ENCODE measurements around the gene MACROD2.

MACROD2 gene

DNA sequence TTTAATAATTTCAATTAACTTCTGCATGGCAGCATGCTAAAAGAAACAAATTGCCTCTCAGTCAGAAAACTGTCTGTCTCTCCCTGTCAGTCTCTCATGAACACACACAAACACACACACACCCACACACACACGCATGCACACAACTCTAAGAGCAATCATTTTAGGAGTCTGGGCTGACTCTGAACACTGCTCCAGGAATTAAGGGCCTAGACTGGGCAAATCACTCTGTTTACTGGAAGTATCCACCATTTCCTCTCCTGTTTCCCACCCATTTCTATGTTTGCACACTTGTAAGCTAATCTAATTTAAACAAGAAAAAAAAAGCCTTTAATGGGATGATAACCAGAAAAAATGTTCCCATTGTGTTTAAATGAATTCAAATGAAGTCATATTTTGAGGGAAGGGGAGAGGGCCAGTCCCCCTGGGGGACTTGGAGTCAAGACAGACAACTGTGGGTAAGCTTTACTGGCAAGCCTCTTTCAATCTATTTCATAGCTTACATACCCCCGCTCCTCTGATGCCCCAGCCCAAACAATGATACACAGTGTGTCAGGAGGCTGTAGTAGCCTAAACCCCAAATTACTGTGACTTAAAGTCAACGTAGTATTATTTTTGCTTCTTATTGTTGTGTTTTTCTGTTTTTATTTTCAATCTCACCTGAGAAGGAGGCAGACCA lies 789.9 kb downstream of the MACROD2 start:
- no peak for TF ChIP-seq CTCF (IDR thresholded peaks at IDR 0.05; ENCODE audit: low read depth, low read length, missing control alignments)
- no peak overlapping the region for H3K4me3 ChIP-seq (replicated peaks; ENCODE audit: low read depth, low read length)
- no peak for DNase-seq (ENCODE audit: extremely low read depth, low read depth)

DNA sequence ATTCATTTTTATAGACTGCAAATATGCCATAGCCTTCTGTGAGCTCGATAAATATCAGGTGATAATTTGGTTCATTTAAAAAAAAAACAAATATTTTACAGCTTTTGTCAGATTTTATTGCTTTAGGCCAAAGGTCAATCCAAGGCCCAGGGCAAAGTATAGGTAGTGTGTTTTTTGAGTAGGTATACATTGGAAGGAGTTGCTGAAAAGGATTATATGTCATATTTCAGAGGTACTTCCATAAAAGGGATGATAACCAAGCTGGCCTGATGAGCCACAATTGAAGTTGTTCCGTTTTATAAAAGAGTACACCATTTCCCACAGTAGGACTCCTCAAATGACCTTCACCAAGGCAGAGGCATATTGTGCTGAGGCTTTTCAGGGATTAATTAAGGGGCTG lies 794.9 kb downstream of the MACROD2 start:
- no peak for DNase-seq (ENCODE audit: extremely low read depth, low read depth)
- no peak for TF ChIP-seq CTCF (IDR thresholded peaks at IDR 0.05; ENCODE audit: low read depth, low read length, missing control alignments)
- no peak overlapping the region for H3K4me3 ChIP-seq (replicated peaks; ENCODE audit: low read depth, low read length)

- no peak overlapping the region for H3K4me3 ChIP-seq (replicated peaks; ENCODE audit: low read depth, low read length)
- peak; percentile 4 for DNase-seq (ENCODE audit: extremely low read depth, low read depth)
- TF ChIP-seq CTCF (IDR thresholded peaks at IDR 0.05; ENCODE audit: low read depth, low read length, missing control alignments): no peak
Observed at GRCh38 chr20:14790771-14791620, 795.7 kb downstream of the MACROD2 start.

DNA sequence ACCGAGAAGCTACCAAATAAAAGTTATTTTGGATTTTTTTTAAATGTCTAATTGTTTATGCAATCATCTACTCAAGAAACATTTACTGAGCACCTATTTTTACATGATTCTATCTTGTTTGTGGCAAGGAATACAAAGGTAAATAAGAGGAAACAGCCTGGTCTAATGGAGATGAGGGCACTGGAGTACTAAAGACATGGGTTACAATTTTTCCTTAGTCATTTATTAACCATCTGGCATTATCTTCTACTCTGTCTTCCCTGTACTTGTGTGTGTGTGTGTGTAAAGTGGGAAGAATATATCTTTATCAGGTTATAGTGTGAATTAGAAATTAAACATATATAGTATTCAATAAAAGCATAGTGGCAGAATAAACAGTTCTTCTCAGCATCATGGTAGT lies 797.6 kb downstream of the MACROD2 start:
- TF ChIP-seq CTCF (IDR thresholded peaks at IDR 0.05; ENCODE audit: low read depth, low read length, missing control alignments): no peak
- no peak for DNase-seq (ENCODE audit: extremely low read depth, low read depth)

DNA sequence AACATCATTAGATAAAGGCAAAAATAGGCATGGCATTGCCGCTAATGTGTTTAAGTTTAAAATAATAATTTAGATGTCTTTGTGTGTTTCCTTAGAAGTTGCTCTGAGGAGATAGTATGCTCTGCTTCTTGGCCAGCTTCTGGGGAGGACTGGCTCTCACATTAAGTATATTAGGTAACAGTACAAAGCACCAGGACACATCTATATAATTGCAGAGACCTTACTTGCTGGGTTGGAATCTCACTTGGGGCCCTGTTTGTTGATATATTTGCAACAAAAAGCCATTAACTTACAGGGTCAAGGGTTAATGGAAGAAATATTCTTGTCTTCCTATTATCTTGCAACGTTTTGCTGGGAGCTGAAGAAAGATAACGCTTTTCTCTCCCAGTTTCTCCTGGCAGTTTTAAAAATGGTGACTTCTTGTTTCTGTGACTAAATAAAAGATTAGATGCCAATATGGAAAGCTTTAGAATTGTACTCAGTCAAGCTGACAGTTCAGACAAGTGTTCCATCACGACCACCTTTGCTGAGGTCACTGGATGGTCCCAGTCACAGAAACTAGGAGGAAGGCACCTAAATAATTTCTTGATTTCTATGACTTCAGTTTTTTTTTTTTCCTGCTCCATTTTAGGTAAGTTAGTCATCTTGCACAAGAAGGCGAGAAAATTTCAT lies 804.4 kb downstream of the MACROD2 start:
- TF ChIP-seq CTCF (IDR thresholded peaks at IDR 0.05; ENCODE audit: low read depth, low read length, missing control alignments): no peak
- H3K4me3 ChIP-seq (replicated peaks; ENCODE audit: low read depth, low read length): no peak overlapping the region
- DNase-seq (ENCODE audit: extremely low read depth, low read depth): no peak

More for the DNA sequence above, 797.6 kb downstream of the MACROD2 start:
- no peak overlapping the region for H3K4me3 ChIP-seq (replicated peaks; ENCODE audit: low read depth, low read length)

DNA sequence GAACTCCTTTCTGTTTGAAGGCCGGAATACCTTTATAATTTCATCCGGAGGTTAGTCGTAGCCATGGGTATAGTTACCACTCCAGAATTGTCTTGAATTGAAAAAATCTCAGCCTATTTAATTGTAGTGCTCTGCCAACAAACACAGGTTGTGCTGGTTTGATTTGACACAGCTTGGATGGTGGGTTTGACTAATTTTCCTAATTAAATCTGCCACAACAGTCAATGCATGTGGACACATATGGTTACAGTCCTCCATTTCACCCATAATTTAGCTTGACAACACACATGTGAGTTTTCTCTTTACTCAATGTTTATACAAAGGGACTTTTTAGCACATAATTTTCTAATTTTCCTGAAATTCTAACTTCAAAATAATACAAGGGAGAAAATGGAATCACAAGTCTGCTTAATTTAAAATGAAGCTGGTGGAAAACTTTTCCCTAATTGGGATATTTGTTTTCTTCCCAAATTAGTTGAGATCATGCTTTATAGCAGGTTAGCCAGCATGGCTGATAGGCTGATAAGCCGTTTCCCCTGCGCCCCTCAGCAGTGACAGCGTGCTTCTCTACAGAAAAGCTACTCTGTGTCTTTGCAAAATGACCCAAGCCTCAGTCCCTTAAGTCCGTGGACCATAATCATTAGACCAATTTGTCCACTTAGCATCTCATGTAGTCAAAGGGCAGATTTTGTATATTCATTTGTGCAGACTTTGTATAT lies 805.5 kb downstream of the MACROD2 start:
- TF ChIP-seq CTCF (IDR thresholded peaks at IDR 0.05; ENCODE audit: low read depth, low read length, missing control alignments): no peak
- no peak overlapping the region for H3K4me3 ChIP-seq (replicated peaks; ENCODE audit: low read depth, low read length)
- no peak for DNase-seq (ENCODE audit: extremely low read depth, low read depth)

Measured in HFF-Myc (cell line).